Hepatocyte (in vitro differentiated cells): ENCODE measurements around the gene HEATR3.
A peak's percentile ranks its signal among the peaks of the same experiment; 100 is the strongest.

ENCODE experiments used
- EZH2 ChIP-seq: fragments of 200-600 bp; sonication (generic); IDR thresholded peaks from 2 replicates; pipeline ENCODE4 v1.6.1; 2016; ENCODE audit warnings: antibody characterized with exemption, mild to moderate bottlenecking, borderline replicate concordance
- EZH2phosphoT487 ChIP-seq: fragments of 200-600 bp; sonication (generic); IDR thresholded peaks from one replicate; pipeline ENCODE4 v1.6.1; 2018; ENCODE audit warnings: antibody characterized with exemption, mild to moderate bottlenecking, low read depth, moderate library complexity; ENCODE audit not compliant: unreplicated experiment, severe bottlenecking
- TF ChIP-seq, protein P1 (sequence below): fragments of 200-600 bp; sonication (generic); IDR thresholded peaks from 2 replicates; pipeline ENCODE4 v1.5.1; 2016; ENCODE audit warnings: antibody characterized with exemption, mild to moderate bottlenecking; ENCODE audit not compliant: poor library complexity

GRCh38 chr16:50024684-50025536, 40.9 kb upstream of the HEATR3 start, which contains the start of gene CNEP1R1:
- TF ChIP-seq, protein P1, sequence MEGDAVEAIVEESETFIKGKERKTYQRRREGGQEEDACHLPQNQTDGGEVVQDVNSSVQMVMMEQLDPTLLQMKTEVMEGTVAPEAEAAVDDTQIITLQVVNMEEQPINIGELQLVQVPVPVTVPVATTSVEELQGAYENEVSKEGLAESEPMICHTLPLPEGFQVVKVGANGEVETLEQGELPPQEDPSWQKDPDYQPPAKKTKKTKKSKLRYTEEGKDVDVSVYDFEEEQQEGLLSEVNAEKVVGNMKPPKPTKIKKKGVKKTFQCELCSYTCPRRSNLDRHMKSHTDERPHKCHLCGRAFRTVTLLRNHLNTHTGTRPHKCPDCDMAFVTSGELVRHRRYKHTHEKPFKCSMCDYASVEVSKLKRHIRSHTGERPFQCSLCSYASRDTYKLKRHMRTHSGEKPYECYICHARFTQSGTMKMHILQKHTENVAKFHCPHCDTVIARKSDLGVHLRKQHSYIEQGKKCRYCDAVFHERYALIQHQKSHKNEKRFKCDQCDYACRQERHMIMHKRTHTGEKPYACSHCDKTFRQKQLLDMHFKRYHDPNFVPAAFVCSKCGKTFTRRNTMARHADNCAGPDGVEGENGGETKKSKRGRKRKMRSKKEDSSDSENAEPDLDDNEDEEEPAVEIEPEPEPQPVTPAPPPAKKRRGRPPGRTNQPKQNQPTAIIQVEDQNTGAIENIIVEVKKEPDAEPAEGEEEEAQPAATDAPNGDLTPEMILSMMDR: peak; percentile 99
- TF ChIP-seq EZH2: no peak
- TF ChIP-seq EZH2phosphoT487: no peak
